ENCODE measurements around the gene PPARGC1A.

GRCh38 chr4:23889814-23890341 lies at the start of gene PPARGC1A:
- TF ChIP-seq CTCF (IDR thresholded peaks at IDR 0.05; ENCODE audit: low read depth, low read length, poor library complexity, severe bottlenecking): no peak
- no peak for TF ChIP-seq EZH2phosphoT487 (IDR thresholded peaks at IDR 0.05; ENCODE audit: borderline replicate concordance, low read length)

Measured in DOHH2 (cell line).